AG04449 (cell line): ENCODE results near the gene MBNL1.

ENCODE experiments used
- CTCF ChIA-PET: fragments of 350-600 bp; formaldehyde crosslinking; extraction: SDS; loops from one replicate; lab custom pipeline; 2021; ENCODE audit warnings: antibody characterized with exemption; lab: Yijun Ruan, JAX
- POLR2A ChIA-PET: fragments of 400-600, 350-600 bp; formaldehyde crosslinking; extraction: SDS; loops from one replicate; lab custom pipeline; 2020; ENCODE audit warnings: antibody characterized with exemption, inconsistent platforms; lab: Yijun Ruan, JAX
- DNase-seq: peaks from one replicate; pipeline ENCODE4 v3.0.0-alpha.2; 2010; ENCODE audit warnings: low read depth, low spot score
- H3K4me3 ChIP-seq: 2 replicates; pipeline ENCODE4 v1.5.1; 2011; ENCODE audit warnings: low read depth, mild to moderate bottlenecking, control low read depth, low read length
- CTCF ChIP-seq: IDR thresholded peaks from one replicate; pipeline ENCODE4 v1.5.1; 2011; ENCODE audit warnings: mild to moderate bottlenecking, moderate library complexity, low read length, control low read depth, inconsistent platforms; ENCODE audit not compliant: insufficient read depth; ENCODE audit errors: missing control alignments

The MBNL1 gene

GRCh38 chr3:152373379-152373778 lies 104.7 kb downstream of the MBNL1 start:
- DNase-seq, result no peak
- POLR2A ChIA-PET, result no interaction called here
- no peak for TF ChIP-seq CTCF
- CTCF ChIA-PET, result interaction anchor here (1.0 kb wide), 1 partner anchor 12 kb away, joined by 3 read pairs; no protein-coding TSS in a partner anchor
- H3K4me3 ChIP-seq, result no peak overlapping the region

GRCh38 chr3:152374262-152374990 lies 105.7 kb downstream of the MBNL1 start:
- no peak overlapping the region for H3K4me3 ChIP-seq
- no peak for DNase-seq
- POLR2A ChIA-PET, result no interaction called here
- CTCF ChIA-PET, result interaction anchor here (0.8 to 1.0 kb wide), 2 partner anchors 13 to 344 kb away, joined by 3 read pairs; no protein-coding TSS in a partner anchor
- TF ChIP-seq CTCF, result no peak

- ChIA-PET POLR2A (no interaction called here), CTCF (no interaction called here)
- no peak for DNase-seq
- H3K4me3 ChIP-seq, result no peak overlapping the region
- no peak for TF ChIP-seq CTCF
Measured at GRCh38 chr3:152375546-152375945, 106.8 kb downstream of the MBNL1 start.

GRCh38 chr3:152376351-152377183 lies 107.8 kb downstream of the MBNL1 start:
- no peak overlapping the region; the same call in 1 of the 2 replicates for H3K4me3 ChIP-seq
- TF ChIP-seq CTCF, result no peak
- POLR2A ChIA-PET, result interaction anchor here (0.5 kb wide), 1 partner anchor 74 kb away, joined by 4 read pairs; no protein-coding TSS in a partner anchor
- CTCF ChIA-PET, result no interaction called here
- DNase-seq, result peak; percentile 63

GRCh38 chr3:152377184-152377570 lies 108.4 kb downstream of the MBNL1 start:
- POLR2A ChIA-PET, result interaction anchor here (0.5 kb wide), 1 partner anchor 74 kb away, joined by 4 read pairs; no protein-coding TSS in a partner anchor
- CTCF ChIA-PET, result no interaction called here

More at GRCh38 chr3:152377184-152377570, 108.4 kb downstream of the MBNL1 start:
- DNase-seq, result no peak
- no peak overlapping the region for H3K4me3 ChIP-seq
- no peak for TF ChIP-seq CTCF
